Activated naive CD8-positive, alpha-beta T cell (primary cell): Measurements from ENCODE around the gene C10orf71.

Experiments
- H3K27ac Mint-ChIP-seq: one replicate; pipeline ENCODE4 v1.8.0; 2021; ENCODE audit warnings: mixed read lengths
- H3K27me3 Mint-ChIP-seq: one replicate; pipeline ENCODE4 v1.8.0; 2021; ENCODE audit warnings: mixed read lengths
- H3K36me3 Mint-ChIP-seq: one replicate; pipeline ENCODE4 v1.8.0; 2021; ENCODE audit warnings: mixed read lengths
- H3K4me1 Mint-ChIP-seq: one replicate; pipeline ENCODE4 v1.8.0; 2021; ENCODE audit warnings: low read depth, mixed read lengths
- H3K4me3 Mint-ChIP-seq: one replicate; pipeline ENCODE4 v1.8.0; 2021; ENCODE audit warnings: mild to moderate bottlenecking, mixed read lengths
- H3K9me3 Mint-ChIP-seq: one replicate; pipeline ENCODE4 v1.8.0; 2021; ENCODE audit warnings: low read depth, mixed read lengths

C10orf71 gene

DNA sequence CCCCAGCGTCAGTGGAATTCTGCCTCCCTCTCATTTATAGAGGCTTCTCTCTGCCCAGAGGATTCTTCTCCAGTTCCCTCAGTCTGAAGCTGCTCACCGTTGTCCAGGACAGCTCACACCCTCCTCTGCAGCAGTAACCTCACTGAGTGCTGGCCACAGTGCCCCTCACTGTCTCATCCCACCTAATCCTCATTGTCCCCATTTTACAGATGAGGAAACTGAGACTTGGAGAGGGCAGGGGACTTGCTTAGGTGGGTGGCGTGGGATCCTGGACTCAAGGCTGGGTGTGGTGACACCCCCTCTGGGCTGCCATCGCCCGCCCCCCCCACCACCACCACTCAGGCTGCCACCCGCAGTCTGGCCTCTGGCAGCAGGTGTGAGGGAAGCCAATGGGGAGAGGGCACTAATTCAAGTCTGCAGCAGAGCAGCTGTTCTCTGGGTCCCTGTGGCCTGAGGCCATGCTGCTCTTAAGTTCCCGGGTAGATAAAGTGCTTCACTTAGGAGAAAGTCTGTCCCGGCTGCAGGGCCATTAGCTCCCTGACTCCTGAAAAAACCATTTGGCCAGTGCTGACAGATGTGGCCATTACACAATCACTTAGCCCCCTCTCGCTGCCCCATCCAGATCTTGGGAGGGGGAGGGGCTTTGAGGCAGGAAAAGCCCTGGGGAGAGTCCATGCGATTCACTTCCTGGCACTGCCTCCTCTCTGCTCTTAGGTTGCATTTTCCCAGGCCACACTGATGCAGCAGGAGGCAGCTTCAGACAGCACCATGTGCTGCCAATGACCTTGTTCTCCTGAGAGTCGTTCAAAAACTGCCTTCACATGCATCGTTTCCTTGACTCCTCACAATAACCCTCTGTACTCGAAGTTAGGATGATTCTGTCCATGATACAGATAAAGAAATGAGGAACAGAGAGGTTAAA is 60.6 kb downstream of the C10orf71 start:
- peaks cover 1% of the 10 kb centered on the region for H3K27me3 Mint-ChIP-seq
- H3K4me1 Mint-ChIP-seq = no peaks in the 10 kb centered on the region
- H3K27ac Mint-ChIP-seq = no peak overlapping the region
- no peaks in the 10 kb centered on the region for H3K36me3 Mint-ChIP-seq
- H3K9me3 Mint-ChIP-seq = no peaks in the 10 kb centered on the region
- no peak overlapping the region for H3K4me3 Mint-ChIP-seq

DNA sequence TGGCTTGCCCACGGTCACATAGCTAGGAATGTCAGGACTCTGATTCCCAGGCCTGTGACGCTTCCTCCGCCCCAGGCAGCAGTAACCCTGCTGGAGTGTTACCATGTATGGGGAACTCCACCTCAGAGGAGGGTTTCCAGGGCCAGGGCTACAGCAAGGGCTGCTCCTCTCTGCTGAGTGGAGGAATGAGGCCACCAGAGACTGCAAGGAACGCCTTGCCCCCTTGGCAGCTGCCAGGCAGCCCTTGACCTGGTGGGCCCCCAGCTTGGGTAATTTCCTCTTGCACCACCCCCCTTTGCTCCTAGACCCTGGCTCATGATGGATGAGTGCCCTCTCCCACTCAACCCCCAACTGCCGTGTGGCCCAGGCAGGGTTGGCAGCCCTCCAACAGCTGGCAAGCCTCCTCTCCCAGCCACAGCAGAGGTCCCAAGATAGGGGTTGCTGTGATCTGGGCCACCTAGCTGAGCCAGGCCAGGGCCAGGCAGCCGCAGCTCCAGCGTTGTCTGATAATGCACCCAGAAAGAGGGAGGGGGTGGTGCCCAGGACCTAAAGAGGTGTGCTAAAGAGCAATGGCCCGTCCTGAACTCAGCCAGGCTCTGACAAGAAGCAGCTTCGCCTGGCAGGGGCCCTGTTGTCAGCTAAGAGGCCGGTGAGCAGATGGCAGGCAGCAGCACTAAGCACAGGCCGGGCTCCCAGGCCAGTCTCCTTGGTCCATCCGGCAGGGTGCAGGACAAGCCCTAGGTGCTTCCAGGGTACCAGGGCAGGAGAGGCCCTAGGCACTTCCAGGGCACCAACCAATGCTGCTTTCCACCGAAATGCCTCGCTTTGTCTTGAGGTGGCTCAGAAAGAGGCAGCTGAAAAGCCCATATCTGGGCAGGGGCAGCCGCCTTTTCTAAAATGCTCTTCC is 61.6 kb downstream of the C10orf71 start:
- Mint-ChIP-seq H3K9me3 (no peaks in the 10 kb centered on the region), H3K4me1 (no peaks in the 10 kb centered on the region), H3K27ac (no peak overlapping the region), H3K4me3 (no peak overlapping the region), H3K27me3 (peaks cover 1% of the 10 kb centered on the region), H3K36me3 (no peaks in the 10 kb centered on the region)

DNA sequence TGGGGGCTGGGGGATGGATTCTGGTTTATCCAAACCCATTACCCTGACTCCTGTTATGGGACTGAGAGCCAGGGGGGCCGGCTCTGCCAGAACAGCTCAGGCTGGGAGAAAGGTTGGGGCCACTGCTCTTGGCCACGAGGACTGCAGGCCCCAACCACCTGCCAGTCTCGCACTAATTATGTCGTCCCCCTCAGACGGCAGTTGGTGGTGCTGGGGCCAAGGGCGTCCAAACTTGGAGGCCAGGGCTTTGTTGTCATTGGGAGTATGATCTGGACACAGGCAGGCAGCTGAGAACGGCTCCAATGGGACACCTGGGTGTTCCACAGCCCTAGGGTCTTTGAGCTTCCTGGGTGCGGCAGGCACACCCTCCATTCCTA is 62.2 kb downstream of the C10orf71 start:
- H3K27me3 Mint-ChIP-seq = peaks cover 1% of the 10 kb centered on the region
- H3K36me3 Mint-ChIP-seq = no peaks in the 10 kb centered on the region
- no peak overlapping the region for H3K4me3 Mint-ChIP-seq
- H3K4me1 Mint-ChIP-seq = no peaks in the 10 kb centered on the region
- H3K27ac Mint-ChIP-seq = no peak overlapping the region
- no peaks in the 10 kb centered on the region for H3K9me3 Mint-ChIP-seq

DNA sequence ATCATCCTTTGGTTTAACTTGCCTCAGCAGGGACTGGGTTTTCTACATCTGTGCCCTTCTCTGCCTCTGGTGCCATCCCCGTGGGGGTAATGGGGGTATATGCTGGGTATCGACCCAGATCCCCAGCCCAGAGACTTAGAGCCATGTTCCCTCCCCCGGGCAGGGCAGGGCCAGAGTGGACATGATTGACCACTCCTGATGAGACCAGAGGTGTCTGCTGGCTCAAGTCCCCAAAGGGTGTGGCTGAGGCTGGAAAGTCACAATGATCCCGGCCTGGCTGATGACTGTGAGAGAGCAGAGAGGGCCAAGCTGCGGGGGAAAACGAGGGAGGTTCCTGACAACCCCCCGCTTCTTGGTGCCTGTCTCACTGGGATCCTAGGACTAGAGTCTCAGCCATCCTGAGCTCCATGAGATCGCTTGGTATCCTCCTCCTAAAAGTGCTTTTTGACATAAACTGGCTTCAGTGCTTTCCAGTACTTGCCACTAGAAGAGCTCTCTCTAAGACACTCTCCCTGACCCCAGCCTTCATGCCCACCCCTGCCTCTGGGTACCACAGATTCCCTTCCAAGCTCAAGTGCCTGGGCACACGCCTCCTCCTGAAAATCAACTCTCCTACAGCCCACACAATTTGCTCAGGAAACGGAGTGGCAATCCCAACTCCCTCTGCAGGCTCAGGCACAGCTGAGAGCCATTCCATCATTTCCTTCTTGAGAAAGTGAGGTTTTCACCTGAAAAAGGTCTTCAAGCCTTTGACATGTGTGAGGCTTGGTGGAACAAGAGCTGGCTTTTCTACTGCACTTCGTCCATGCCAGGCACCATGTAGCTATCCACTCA is 63.0 kb downstream of the C10orf71 start:
- no peak overlapping the region for H3K4me3 Mint-ChIP-seq
- peaks cover 1% of the 10 kb centered on the region for H3K27me3 Mint-ChIP-seq
- H3K36me3 Mint-ChIP-seq = no peaks in the 10 kb centered on the region
- H3K4me1 Mint-ChIP-seq = no peaks in the 10 kb centered on the region
- no peaks in the 10 kb centered on the region for H3K9me3 Mint-ChIP-seq
- no peak overlapping the region for H3K27ac Mint-ChIP-seq

- Mint-ChIP-seq H3K27me3 (peaks cover 3% of the 10 kb centered on the region), H3K36me3 (no peaks in the 10 kb centered on the region), H3K9me3 (no peaks in the 10 kb centered on the region), H3K4me1 (no peaks in the 10 kb centered on the region), H3K4me3 (no peak overlapping the region), H3K27ac (no peak overlapping the region)
These were observed 63.8 kb downstream of the C10orf71 start for GRCh38 chr10:49362596-49363260.

GRCh38 chr10:49363309-49364031 is 64.5 kb downstream of the C10orf71 start:
- H3K27ac Mint-ChIP-seq = no peak overlapping the region
- no peaks in the 10 kb centered on the region for H3K9me3 Mint-ChIP-seq

GRCh38 chr10:49364051-49364450 is 65.1 kb downstream of the C10orf71 start:
- no peaks in the 10 kb centered on the region for H3K9me3 Mint-ChIP-seq
- H3K4me3 Mint-ChIP-seq = no peak overlapping the region
- no peaks in the 10 kb centered on the region for H3K4me1 Mint-ChIP-seq
- H3K27ac Mint-ChIP-seq = no peak overlapping the region
- H3K36me3 Mint-ChIP-seq = no peaks in the 10 kb centered on the region
- H3K27me3 Mint-ChIP-seq = peaks cover 3% of the 10 kb centered on the region

More at GRCh38 chr10:49363309-49364031, 64.5 kb downstream of the C10orf71 start:
- no peaks in the 10 kb centered on the region for H3K4me1 Mint-ChIP-seq
- peaks cover 4% of the 10 kb centered on the region for H3K27me3 Mint-ChIP-seq
- H3K36me3 Mint-ChIP-seq = no peaks in the 10 kb centered on the region
- H3K4me3 Mint-ChIP-seq = no peak overlapping the region

GRCh38 chr10:49364747-49365146 is 65.8 kb downstream of the C10orf71 start:
- H3K27me3 Mint-ChIP-seq = peaks cover 3% of the 10 kb centered on the region
- no peak overlapping the region for H3K4me3 Mint-ChIP-seq
- H3K4me1 Mint-ChIP-seq = no peaks in the 10 kb centered on the region
- no peak overlapping the region for H3K27ac Mint-ChIP-seq
- H3K36me3 Mint-ChIP-seq = no peaks in the 10 kb centered on the region
- no peaks in the 10 kb centered on the region for H3K9me3 Mint-ChIP-seq

- Mint-ChIP-seq H3K27ac (no peak overlapping the region), H3K36me3 (no peaks in the 10 kb centered on the region), H3K4me3 (no peak overlapping the region), H3K4me1 (no peaks in the 10 kb centered on the region), H3K27me3 (peaks cover 3% of the 10 kb centered on the region), H3K9me3 (no peaks in the 10 kb centered on the region)
These were observed 66.3 kb downstream of the C10orf71 start for GRCh38 chr10:49365275-49365674.

DNA sequence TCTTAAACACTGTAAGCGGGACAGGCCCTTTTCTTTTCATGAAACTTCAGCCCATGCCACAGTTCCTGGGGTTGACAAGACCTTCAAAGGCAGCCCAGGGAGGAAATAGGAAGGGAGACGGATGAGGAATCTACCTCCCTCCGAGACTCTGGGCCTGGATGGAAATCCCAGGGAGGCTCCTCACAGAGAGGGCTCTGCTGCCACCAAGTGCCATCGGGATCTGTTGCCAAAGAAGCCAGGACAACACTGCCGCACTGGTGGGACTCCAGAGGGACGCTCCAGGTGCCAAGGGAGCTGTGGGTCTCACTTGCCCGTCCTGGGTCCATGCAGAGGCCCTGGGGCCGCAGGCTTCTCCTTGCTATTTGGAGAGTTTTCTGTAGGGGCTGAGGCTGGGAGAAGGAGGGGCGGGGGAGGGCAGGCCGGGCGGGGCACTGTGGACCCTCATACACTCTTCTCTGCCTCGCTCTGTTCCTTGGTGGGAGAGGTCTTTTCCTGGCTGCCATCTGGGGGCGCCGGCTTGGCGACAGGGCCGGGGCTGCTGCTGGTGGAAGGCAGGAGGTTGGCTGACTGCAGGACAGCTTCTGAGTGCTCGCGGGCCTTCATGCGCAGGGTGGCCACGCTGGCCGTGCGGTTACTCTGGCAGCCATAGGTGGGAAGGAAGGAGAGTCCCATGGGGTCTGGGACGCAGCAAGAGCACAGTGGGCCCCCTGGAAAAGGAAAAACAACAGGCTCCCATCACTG is 66.9 kb downstream of the C10orf71 start:
- no peaks in the 10 kb centered on the region for H3K9me3 Mint-ChIP-seq
- H3K4me3 Mint-ChIP-seq = no peak overlapping the region
- no peak overlapping the region for H3K27ac Mint-ChIP-seq
- no peaks in the 10 kb centered on the region for H3K4me1 Mint-ChIP-seq
- no peaks in the 10 kb centered on the region for H3K36me3 Mint-ChIP-seq
- peaks cover 5% of the 10 kb centered on the region for H3K27me3 Mint-ChIP-seq

GRCh38 chr10:49366460-49366859 is 67.5 kb downstream of the C10orf71 start:
- Mint-ChIP-seq H3K27me3 (peaks cover 5% of the 10 kb centered on the region), H3K4me1 (no peaks in the 10 kb centered on the region), H3K27ac (no peak overlapping the region), H3K4me3 (no peak overlapping the region), H3K9me3 (no peaks in the 10 kb centered on the region), H3K36me3 (no peaks in the 10 kb centered on the region)

DNA sequence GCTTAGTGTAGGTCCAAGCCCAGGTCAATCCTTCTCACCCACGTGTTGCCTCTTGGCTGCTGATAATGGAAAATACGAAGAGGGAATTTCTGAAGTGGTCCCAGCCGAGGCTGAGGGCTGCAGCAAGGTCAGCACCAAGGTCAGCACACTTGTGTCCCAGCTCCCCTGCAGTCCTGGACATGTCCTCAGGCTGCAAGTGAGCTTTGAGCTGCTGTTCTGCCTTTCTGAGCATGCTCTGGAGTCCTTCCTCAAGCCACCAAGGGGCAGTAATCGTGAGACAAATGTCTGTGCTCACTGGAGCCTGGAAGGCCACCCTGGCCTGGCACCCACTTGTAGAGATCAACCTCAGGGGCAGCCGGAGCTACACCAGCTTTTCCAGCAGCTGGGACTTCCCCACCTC is 68.6 kb downstream of the C10orf71 start:
- Mint-ChIP-seq H3K36me3 (no peaks in the 10 kb centered on the region), H3K27ac (no peak overlapping the region), H3K4me1 (no peaks in the 10 kb centered on the region), H3K9me3 (no peaks in the 10 kb centered on the region), H3K4me3 (no peak overlapping the region), H3K27me3 (peaks cover 5% of the 10 kb centered on the region)

GRCh38 chr10:49368256-49368655 is 69.3 kb downstream of the C10orf71 start:
- Mint-ChIP-seq H3K27ac (no peak overlapping the region), H3K4me1 (no peaks in the 10 kb centered on the region), H3K4me3 (no peak overlapping the region), H3K27me3 (peaks cover 5% of the 10 kb centered on the region), H3K36me3 (no peaks in the 10 kb centered on the region), H3K9me3 (no peaks in the 10 kb centered on the region)
